Panc1 (cell line): Measurements from ENCODE around the gene CDKN2B-AS1. TPM values are rescaled to one million over a fixed set of nuclear protein-coding genes. Genes with fewer than 3 reads are reported as not detected.

Experiments
- ATAC-seq: fragments of 200-7000 bp; cut with Tn5 transposase; 2 replicates; pipeline ENCODE4 v1.9.1; 2020; ENCODE audit warnings: mild to moderate bottlenecking, moderate library complexity
- BruUV-seq: library from RNA; stranded (reverse); fragments of 400-500 nt; replicated peaks from 2 replicates; lab custom pipeline; 2021; lab: Mats Ljungman, UMichigan
- CTCF ChIA-PET: fragments of 300-600 bp; sonication (Branson Sonifier 250); formaldehyde crosslinking; loops from one replicate; lab custom pipeline; 2022; ENCODE audit warnings: antibody characterized with exemption; lab: Charles Lee
- POLR2A ChIA-PET: fragments of 300-600 bp; sonication (Branson Sonifier 250); formaldehyde crosslinking; loops from one replicate; lab custom pipeline; 2022; ENCODE audit warnings: antibody characterized with exemption; lab: Charles Lee
- DNase-seq: peaks from one replicate; pipeline ENCODE4 v3.0.0-alpha.2; 2010; ENCODE audit warnings: low read depth, low spot score
- H3K27ac ChIP-seq: 2 replicates; pipeline ENCODE4 v1.5.1; 2011; ENCODE audit warnings: mild to moderate bottlenecking, low read length, inconsistent platforms
- H3K27me3 ChIP-seq: fragments of 200-500 bp; sonication (Bioruptor generic); 2 replicates; pipeline ENCODE4 v1.6.0; 2014; ENCODE audit warnings: low read length, inconsistent platforms; ENCODE audit not compliant: control insufficient read depth, insufficient read depth
- H3K36me3 ChIP-seq: fragments of 200-500 bp; sonication (Bioruptor generic); 2 replicates; pipeline ENCODE4 v1.5.1; 2014; ENCODE audit warnings: inconsistent platforms, mild to moderate bottlenecking, low read length, moderate library complexity; ENCODE audit not compliant: control insufficient read depth, insufficient read depth
- H3K4me1 ChIP-seq: 2 replicates; pipeline ENCODE4 v1.5.1; 2011; ENCODE audit warnings: inconsistent platforms, mild to moderate bottlenecking, low read length, moderate library complexity; ENCODE audit not compliant: control insufficient read depth, insufficient read depth
- H3K4me3 ChIP-seq, 2 experiments: 2 replicates each; pipeline ENCODE4 v1.5.1; 2011 to 2012; ENCODE audit warnings: low read depth in 2 of 2, low read length in 2 of 2, mild to moderate bottlenecking in 2 of 2, inconsistent platforms in 1 of 2, moderate library complexity in 1 of 2
- H3K9me3 ChIP-seq: fragments of 200-500 bp; sonication (Bioruptor generic); 2 replicates; pipeline ENCODE4 v1.5.1; 2014; ENCODE audit warnings: low read depth, mild to moderate bottlenecking, inconsistent platforms, low read length, moderate library complexity; ENCODE audit not compliant: control insufficient read depth, insufficient read depth
- CTCF ChIP-seq: fragments of 450-650 bp; IDR thresholded peaks from 2 replicates; pipeline ENCODE4 v1.5.1; 2017; ENCODE audit warnings: mild to moderate bottlenecking
- POLR2AphosphoS5 ChIP-seq: IDR thresholded peaks from 2 replicates; pipeline ENCODE4 v1.6.1; 2012; ENCODE audit warnings: mild to moderate bottlenecking, low read depth, low read length, moderate library complexity
- REST ChIP-seq, 2 experiments: IDR thresholded peaks; 2 replicates each; pipeline ENCODE4 v1.6.1; 2011 to 2012; ENCODE audit warnings: low read depth in 2 of 2, control low read depth in 1 of 2, low read length in 1 of 2, mild to moderate bottlenecking in 1 of 2, moderate library complexity in 1 of 2; ENCODE audit not compliant: insufficient read depth in 1 of 2
- SIN3A ChIP-seq: IDR thresholded peaks from 2 replicates; pipeline ENCODE4 v1.6.1; 2012; ENCODE audit warnings: low read depth, mild to moderate bottlenecking, low read length, moderate library complexity, borderline replicate concordance; ENCODE audit not compliant: insufficient read depth
- TCF7L2 ChIP-seq: IDR thresholded peaks from 2 replicates; pipeline ENCODE4 v1.6.1; 2011; ENCODE audit warnings: mild to moderate bottlenecking, low read depth, low read length, inconsistent platforms
- in situ Hi-C: cut with HindIII; loops from 2 replicates; pipeline ENCODE4 v1.10.0; 2016; ENCODE audit warnings: low sequenced_read_pairs, low pct_unique_long_range_greater_than_20kb
- intact Hi-C: fragments of 100-400 bp; cut with micrococcal nuclease; formaldehyde crosslinking; loops from one replicate; pipeline ENCODE4 v1.10.0; 2022; ENCODE audit not compliant: unreplicated experiment
- total RNA-seq: library from RNA; stranded (reverse); gene quantifications from one replicate; pipeline ENCODE4 v1.2.1, GENCODE V29; 2021; ENCODE audit not compliant: unreplicated experiment

Gene CDKN2B-AS1
- total RNA-seq, 1 experiment from 2014 or later, result not detected

GRCh38 chr9:21968331-21969010 lies 26.1 kb upstream of the CDKN2B-AS1 start:
- CTCF ChIA-PET, result no interaction called here
- no peak for ATAC-seq
- BruUV-seq, result no TSS peak
- intact Hi-C loops (no loop called here), in situ Hi-C loops (no loop called here)
- H3K4me3 ChIP-seq, result no peak overlapping the region
- H3K27me3 ChIP-seq, result no peaks in the 10 kb centered on the region
- no peak for TF ChIP-seq SIN3A
- no peak for TF ChIP-seq TCF7L2
- TF ChIP-seq POLR2AphosphoS5, result no peak
- POLR2A ChIA-PET, result no interaction called here
- no peaks in the 10 kb centered on the region for H3K9me3 ChIP-seq
- H3K27ac ChIP-seq, result no peak overlapping the region
- H3K36me3 ChIP-seq, result no peaks in the 10 kb centered on the region
- no peak for DNase-seq
- H3K4me1 ChIP-seq, result no peaks in the 10 kb centered on the region

- POLR2A ChIA-PET, result no interaction called here
These were observed 25.3 kb upstream of the CDKN2B-AS1 start for GRCh38 chr9:21969011-21969940.

More at GRCh38 chr9:21969011-21969940, 25.3 kb upstream of the CDKN2B-AS1 start:
- Histone ChIP-seq H3K4me3 (no peak overlapping the region), H3K27me3 (no peaks in the 10 kb centered on the region), H3K27ac (no peak overlapping the region), H3K4me1 (no peaks in the 10 kb centered on the region), H3K9me3 (no peaks in the 10 kb centered on the region), H3K36me3 (no peaks in the 10 kb centered on the region)
- BruUV-seq, result no TSS peak
- no peak for DNase-seq
- CTCF ChIA-PET, result no interaction called here
- in situ Hi-C loops, result no loop called here
- TF ChIP-seq SIN3A (no peak), CTCF (no peak), REST (IDR thresholded peaks at IDR 0.05; ENCODE audit: insufficient read depth in 1 of 2, low read depth in 2 of 2, low read length in 1 of 2) (no peak), TCF7L2 (no peak), POLR2AphosphoS5 (no peak)
- intact Hi-C loops, result no loop called here
- ATAC-seq, result no peak
